PC-9 (cell line): Measurements from ENCODE around the gene TMEM82. TPM values are rescaled to one million over a fixed set of nuclear protein-coding genes. Genes with fewer than 3 reads are reported as not detected.

Source experiments
- BruUV-seq: library from RNA; stranded (reverse); fragments of 400-500 nt; replicated peaks from 2 replicates; lab custom pipeline; 2021; lab: Mats Ljungman, UMichigan
- CTCF ChIA-PET: fragments of 300-600 bp; sonication (Branson Sonifier 250); formaldehyde crosslinking; loops from one replicate; lab custom pipeline; 2022; ENCODE audit warnings: antibody characterized with exemption; lab: Charles Lee
- POLR2A ChIA-PET: fragments of 300-600 bp; sonication (Branson Sonifier 250); formaldehyde crosslinking; loops from one replicate; lab custom pipeline; 2022; ENCODE audit warnings: antibody characterized with exemption; ENCODE audit not compliant: unreplicated experiment; lab: Charles Lee
- DNase-seq, 2 experiments: peaks; one replicate each; pipeline versions ENCODE4 v3.0.0 to v3.0.0-alpha.2; 2015 to 2022; ENCODE audit warnings: mixed read lengths in 1 of 2
- H2AFZ ChIP-seq: fragments of 200-600 bp; sonication (generic); 2 replicates; pipeline ENCODE4 v1.8.1; 2017; ENCODE audit warnings: antibody characterized with exemption
- H3F3A ChIP-seq: fragments of 200-600 bp; sonication (generic); 2 replicates; pipeline ENCODE4 v1.8.1; 2017; ENCODE audit warnings: antibody characterized with exemption, mild to moderate bottlenecking, low read depth; ENCODE audit not compliant: insufficient read depth
- H3K27ac ChIP-seq: fragments of 200-600 bp; sonication (generic); 2 replicates; pipeline ENCODE4 v1.6.1; 2016; ENCODE audit warnings: mixed run types
- H3K27me3 ChIP-seq: fragments of 200-600 bp; sonication (generic); 2 replicates; pipeline ENCODE4 v1.6.1; 2016; ENCODE audit warnings: low read depth, mixed run types; ENCODE audit not compliant: insufficient read depth
- H3K36me3 ChIP-seq: fragments of 200-600 bp; sonication (generic); 2 replicates; pipeline ENCODE4 v1.6.1; 2016; ENCODE audit warnings: low read depth, mixed run types
- H3K4me1 ChIP-seq: fragments of 200-600 bp; sonication (generic); replicated peaks from 2 replicates; pipeline ENCODE4 v1.6.1; 2016; ENCODE audit warnings: mixed run types; ENCODE audit not compliant: insufficient read depth
- H3K4me2 ChIP-seq: fragments of 200-600 bp; sonication (generic); 2 replicates; pipeline ENCODE4 v1.6.1; 2017; ENCODE audit warnings: mixed run types
- H3K4me3 ChIP-seq: fragments of 200-600 bp; sonication (generic); 2 replicates; pipeline ENCODE4 v1.6.1; 2016; ENCODE audit warnings: mixed run types
- H3K79me2 ChIP-seq: fragments of 200-600 bp; sonication (generic); 2 replicates; pipeline ENCODE4 v1.6.1; 2017; ENCODE audit warnings: low read depth, mixed run types
- H3K9me2 ChIP-seq: fragments of 200-600 bp; sonication (generic); 2 replicates; pipeline ENCODE4 v1.8.1; 2017; ENCODE audit warnings: mild to moderate bottlenecking; ENCODE audit not compliant: insufficient read depth
- H3K9me3 ChIP-seq: fragments of 200-600 bp; sonication (generic); 2 replicates; pipeline ENCODE4 v1.8.1; 2016; ENCODE audit warnings: low read depth; ENCODE audit not compliant: insufficient read depth
- H4K20me1 ChIP-seq: fragments of 200-600 bp; sonication (generic); 2 replicates; pipeline ENCODE4 v1.8.1; 2017; ENCODE audit not compliant: insufficient read depth
- CTCF ChIP-seq: fragments of 200-600 bp; sonication (generic); conservative IDR thresholded peaks from 2 replicates; pipeline ENCODE4 v1.6.1; 2017; ENCODE audit warnings: mixed run types, antibody characterized with exemption, mild to moderate bottlenecking, moderate library complexity
- EZH2 ChIP-seq: fragments of 200-600 bp; sonication (generic); IDR thresholded peaks from 2 replicates; pipeline ENCODE4 v1.8.0; 2017; ENCODE audit warnings: antibody characterized with exemption, low read depth
- intact Hi-C: fragments of 100-400 bp; cut with micrococcal nuclease; formaldehyde crosslinking; loops from one replicate; pipeline ENCODE4 v1.10.0; 2022; ENCODE audit not compliant: unreplicated experiment
- total RNA-seq: library from RNA; stranded (reverse); gene quantifications from 2 replicates; pipeline ENCODE4 v1.2.3, GENCODE V29; 2021

Gene TMEM82
- total RNA-seq, 1 experiment from 2014 or later, result not detected

GRCh38 chr1:15734901-15735300, 7.4 kb upstream of the TMEM82 start:
- CTCF ChIA-PET, result interaction anchor here (0.6 kb wide), 1 partner anchor 141 kb away, joined by 3 read pairs; no protein-coding TSS in a partner anchor
- BruUV-seq, result no TSS peak

GRCh38 chr1:15735304-15736037, 6.8 kb upstream of the TMEM82 start:
- DNase-seq, result no peak
- no peaks in the 10 kb centered on the region for H3K4me1 ChIP-seq
- no peaks in the 10 kb centered on the region for H3K36me3 ChIP-seq
- TF ChIP-seq EZH2 (no peak), CTCF (no peak)
- no peaks in the 10 kb centered on the region for H3K9me2 ChIP-seq
- intact Hi-C loops, result no loop called here
- no peaks in the 10 kb centered on the region for H3K79me2 ChIP-seq
- H4K20me1 ChIP-seq, result no peaks in the 10 kb centered on the region
- BruUV-seq, result no TSS peak
- H3K9me3 ChIP-seq, result no peaks in the 10 kb centered on the region
- POLR2A ChIA-PET, result no interaction called here
- CTCF ChIA-PET, result interaction anchor here (0.6 kb wide), 1 partner anchor 141 kb away, joined by 3 read pairs; no protein-coding TSS in a partner anchor
- H3K4me3 ChIP-seq, result no peak overlapping the region
- H3F3A ChIP-seq, result no peaks in the 10 kb centered on the region
- no peak overlapping the region for H3K27ac ChIP-seq
- no peak overlapping the region for H2AFZ ChIP-seq
- H3K4me2 ChIP-seq, result no peak overlapping the region
- no peaks in the 10 kb centered on the region for H3K27me3 ChIP-seq

More at GRCh38 chr1:15734901-15735300, 7.4 kb upstream of the TMEM82 start:
- Histone ChIP-seq H3K79me2 (no peaks in the 10 kb centered on the region), H4K20me1 (no peaks in the 10 kb centered on the region), H3K36me3 (no peaks in the 10 kb centered on the region), H3K9me2 (no peaks in the 10 kb centered on the region), H3K4me2 (no peak overlapping the region), H3K27me3 (no peaks in the 10 kb centered on the region), H2AFZ (no peak overlapping the region), H3K4me3 (no peak overlapping the region), H3K4me1 (no peaks in the 10 kb centered on the region), H3F3A (no peaks in the 10 kb centered on the region), H3K9me3 (no peaks in the 10 kb centered on the region), H3K27ac (no peak overlapping the region)
- TF ChIP-seq CTCF (no peak), EZH2 (no peak)
- DNase-seq, result no peak
- POLR2A ChIA-PET, result no interaction called here
- intact Hi-C loops, result no loop called here

GRCh38 chr1:15736038-15736891, 6.0 kb upstream of the TMEM82 start, which contains the start of gene SLC25A34:
Gene SLC25A34, plus strand, starts transcription at chr1:15736258. Its CDS starts 228 bp downstream, at chr1:15736486.
- no TSS peak for BruUV-seq
- Histone ChIP-seq H3K4me2 (no peak within 1 kb of the TSS), H2AFZ (no peak within 1 kb of the TSS), H3K36me3 (no peaks in the 10 kb centered on the region), H3K79me2 (no peaks in the 10 kb centered on the region), H3K9me3 (no peaks in the 10 kb centered on the region), H4K20me1 (no peaks in the 10 kb centered on the region), H3K27me3 (no peaks in the 10 kb centered on the region), H3K9me2 (no peaks in the 10 kb centered on the region), H3K27ac (no peak within 1 kb of the TSS), H3F3A (no peaks in the 10 kb centered on the region), H3K4me1 (no peaks in the 10 kb centered on the region), H3K4me3 (no peak within 1 kb of the TSS)
- no peak for TF ChIP-seq CTCF
- TF ChIP-seq EZH2, result no peak
- DNase-seq, result no peak
- intact Hi-C loops, result no loop called here
- ChIA-PET CTCF (no interaction called here), POLR2A (no interaction called here)
